ENCODE data around the gene ABCC9.
"Not testable (repeated sequence)": the region's sequence is repeated elsewhere in the genome, so short reads cannot be mapped to it uniquely, and the experiment has no call there.

DNA sequence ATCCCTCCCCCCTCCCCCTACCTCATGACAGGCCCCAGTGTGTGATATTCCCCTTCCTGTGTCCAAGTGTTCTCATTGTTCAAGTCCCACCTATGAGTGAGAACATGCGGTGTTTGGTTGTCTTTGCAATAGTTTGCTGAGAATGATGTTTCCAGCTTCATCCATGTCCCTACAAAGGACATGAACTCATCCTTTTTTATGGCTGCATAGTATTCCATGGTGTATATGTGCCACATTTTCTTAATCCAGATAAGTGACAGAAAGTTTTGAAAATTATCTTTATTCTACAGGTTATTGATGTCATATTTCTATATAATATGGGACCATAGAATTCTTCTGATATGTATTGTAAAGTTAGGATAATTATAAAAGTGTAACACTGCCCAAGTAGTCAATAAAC is 11.3 kb downstream of the ABCC9 start:
- not testable (repeated sequence) for TF ChIP-seq CTCF, EP300 (IDR thresholded peaks at IDR 0.05)
